MM.1S (cell line): ENCODE data around the gene KRT27.

Source experiments
- DNase-seq: peaks from one replicate; pipeline ENCODE4 v3.0.0-alpha.2; 2015
- H2AFZ ChIP-seq: fragments of 300-600 bp; sonication (generic); 2 replicates; pipeline ENCODE4 v1.6.0; 2016; ENCODE audit warnings: antibody characterized with exemption, low read length
- H3F3A ChIP-seq: fragments of 300-600 bp; sonication (generic); 2 replicates; pipeline ENCODE4 v1.6.1; 2016; ENCODE audit warnings: mild to moderate bottlenecking, antibody characterized with exemption, low read length, moderate library complexity, mixed read lengths; ENCODE audit not compliant: insufficient read depth
- H3K27ac ChIP-seq: fragments of 300-600 bp; sonication (generic); 2 replicates; pipeline ENCODE4 v1.5.1; 2016; ENCODE audit warnings: mild to moderate bottlenecking, low read length
- H3K27me3 ChIP-seq: fragments of 300-600 bp; sonication (generic); replicated peaks from 2 replicates; pipeline ENCODE4 v1.6.0; 2016; ENCODE audit warnings: low read length; ENCODE audit not compliant: insufficient read depth
- H3K36me3 ChIP-seq: fragments of 300-600 bp; sonication (generic); replicated peaks from 2 replicates; pipeline ENCODE4 v1.6.1; 2016; ENCODE audit warnings: mild to moderate bottlenecking, low read length, mixed read lengths; ENCODE audit not compliant: insufficient read depth
- H3K4me1 ChIP-seq: fragments of 300-600 bp; sonication (generic); 2 replicates; pipeline ENCODE4 v1.6.1; 2016; ENCODE audit warnings: low read length, mixed read lengths
- H3K4me2 ChIP-seq: fragments of 300-600 bp; sonication (generic); 2 replicates; pipeline ENCODE4 v1.6.0; 2016; ENCODE audit warnings: low read depth, low read length
- H3K4me3 ChIP-seq: fragments of 300-600 bp; sonication (generic); 2 replicates; pipeline ENCODE4 v1.5.1; 2016; ENCODE audit warnings: low read length, mixed read lengths
- H3K79me2 ChIP-seq: fragments of 300-600 bp; sonication (generic); 2 replicates; pipeline ENCODE4 v1.6.1; 2016; ENCODE audit warnings: mixed run types, low read length, mixed read lengths
- H3K9ac ChIP-seq: fragments of 300-600 bp; sonication (generic); 2 replicates; pipeline ENCODE4 v1.6.1; 2016; ENCODE audit warnings: low read length, mixed read lengths
- H3K9me2 ChIP-seq: fragments of 300-600 bp; sonication (generic); replicated peaks from 2 replicates; pipeline ENCODE4 v1.6.1; 2016; ENCODE audit warnings: mild to moderate bottlenecking, low read length, mixed read lengths; ENCODE audit not compliant: insufficient read depth
- H3K9me3 ChIP-seq: fragments of 300-600 bp; sonication (generic); replicated peaks from 2 replicates; pipeline ENCODE4 v1.6.1; 2016; ENCODE audit warnings: mild to moderate bottlenecking, low read length, mixed read lengths; ENCODE audit not compliant: insufficient read depth
- H4K20me1 ChIP-seq: fragments of 300-600 bp; sonication (generic); 2 replicates; pipeline ENCODE4 v1.6.1; 2016; ENCODE audit warnings: mild to moderate bottlenecking, low read length, moderate library complexity, mixed read lengths; ENCODE audit not compliant: insufficient read depth
- CTCF ChIP-seq: fragments of 300-600 bp; sonication (generic); IDR thresholded peaks from 2 replicates; pipeline ENCODE4 v1.5.1; 2016; ENCODE audit warnings: antibody characterized with exemption, low read length, mixed read lengths
- EZH2 ChIP-seq: fragments of 300-600 bp; sonication (generic); optimal IDR thresholded peaks from 2 replicates; pipeline ENCODE3; 2017; ENCODE audit warnings: low read depth, mild to moderate bottlenecking, antibody characterized with exemption, low read length, mixed read lengths
- EZH2phosphoT487 ChIP-seq: fragments of 300-600 bp; sonication (generic); IDR thresholded peaks from 2 replicates; pipeline ENCODE4 v1.6.1; 2018; ENCODE audit warnings: antibody characterized with exemption, low read length

The KRT27 gene

GRCh38 chr17:40827746-40828453 lies 45.5 kb upstream of the KRT27 start:
- Histone ChIP-seq H3K79me2 (no peaks in the 10 kb centered on the region), H3F3A (no peaks in the 10 kb centered on the region), H4K20me1 (no peaks in the 10 kb centered on the region), H3K4me2 (no peak overlapping the region), H2AFZ (no peak overlapping the region), H3K9ac (no peak overlapping the region), H3K27me3 (no peaks in the 10 kb centered on the region), H3K4me3 (no peak overlapping the region), H3K9me2 (no peaks in the 10 kb centered on the region), H3K9me3 (no peaks in the 10 kb centered on the region), H3K36me3 (no peaks in the 10 kb centered on the region), H3K4me1 (0 out of 2 replicates have a peak, but pooled peaks cover 5% of the 10 kb centered on the region), H3K27ac (no peak overlapping the region)
- DNase-seq = no peak
- no peak for TF ChIP-seq EZH2

- H3K9ac ChIP-seq = no peak overlapping the region
- H3K9me3 ChIP-seq = no peaks in the 10 kb centered on the region
- H3F3A ChIP-seq = no peaks in the 10 kb centered on the region
- 0 out of 2 replicates have a peak, but pooled peaks cover 5% of the 10 kb centered on the region for H3K4me1 ChIP-seq
- no peaks in the 10 kb centered on the region for H3K36me3 ChIP-seq
- no peak overlapping the region for H3K4me2 ChIP-seq
- TF ChIP-seq EZH2phosphoT487 (no peak), EZH2 (no peak), CTCF (no peak)
- no peaks in the 10 kb centered on the region for H4K20me1 ChIP-seq
- no peak for DNase-seq
- H2AFZ ChIP-seq = no peak overlapping the region
- no peak overlapping the region for H3K4me3 ChIP-seq
- no peaks in the 10 kb centered on the region for H3K27me3 ChIP-seq
- H3K9me2 ChIP-seq = no peaks in the 10 kb centered on the region
- no peak overlapping the region for H3K27ac ChIP-seq
- no peaks in the 10 kb centered on the region for H3K79me2 ChIP-seq
Measured at GRCh38 chr17:40825599-40825998, 43.2 kb upstream of the KRT27 start.

DNA sequence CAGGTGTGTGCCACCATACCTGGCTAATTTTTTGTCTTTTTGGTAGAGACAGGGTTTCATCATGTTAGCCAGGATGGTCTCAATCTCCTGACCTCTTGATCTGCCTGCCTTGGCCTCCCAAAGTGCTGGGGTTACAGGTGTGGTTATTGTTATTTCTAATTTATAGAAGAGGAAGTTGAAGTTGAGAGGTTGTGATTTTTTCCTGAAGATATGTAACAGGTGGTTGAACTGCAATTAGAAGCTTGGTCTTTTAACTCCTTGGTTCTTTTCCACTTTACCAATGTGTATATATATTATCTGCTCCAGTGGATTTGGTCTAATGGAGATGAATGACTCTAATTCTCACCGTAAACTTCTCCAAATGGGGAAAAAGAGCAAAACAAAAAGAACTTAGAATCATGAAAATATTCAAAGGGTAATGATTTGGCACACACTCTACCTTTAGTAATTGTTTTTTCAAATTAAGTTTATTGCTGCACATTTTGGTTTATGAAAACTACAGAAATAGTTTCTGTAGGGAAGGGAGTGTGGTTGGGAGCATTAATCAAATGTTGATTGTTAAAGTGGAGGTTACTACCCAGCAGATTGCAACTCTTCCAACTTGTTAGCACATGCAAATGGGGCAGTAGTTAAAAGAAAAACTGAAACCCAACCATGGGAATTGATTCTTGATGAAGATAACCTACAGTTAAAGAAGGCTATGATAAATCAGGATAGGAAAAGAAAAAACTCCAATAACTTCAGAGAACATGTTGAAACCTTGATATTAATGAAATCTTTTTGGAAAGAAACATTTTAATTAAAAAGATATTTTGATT lies 41.9 kb upstream of the KRT27 start:
- H3K9me2 ChIP-seq = no peaks in the 10 kb centered on the region
- H3K79me2 ChIP-seq = no peaks in the 10 kb centered on the region
- no peak overlapping the region for H3K9ac ChIP-seq
- peak overlapping the region; percentile 20 for H3K4me2 ChIP-seq
- H2AFZ ChIP-seq = peak overlapping the region; percentile 2; the same call in 1 of the 2 replicates
- no peaks in the 10 kb centered on the region for H4K20me1 ChIP-seq
- no peak overlapping the region for H3K4me3 ChIP-seq
- no peaks in the 10 kb centered on the region for H3K27me3 ChIP-seq
- H3K9me3 ChIP-seq = no peaks in the 10 kb centered on the region
- H3K36me3 ChIP-seq = no peaks in the 10 kb centered on the region
- TF ChIP-seq CTCF = no peak
- H3K4me1 ChIP-seq = 0 out of 2 replicates have a peak, but pooled peaks cover 9% of the 10 kb centered on the region
- peaks cover 10% of the 10 kb centered on the region for H3F3A ChIP-seq
- H3K27ac ChIP-seq = no peak overlapping the region
- DNase-seq = peak; percentile 26
